IMR-90 (cell line): ENCODE data around the gene NLGN1. TPM values are rescaled to one million over a fixed set of nuclear protein-coding genes. Genes with fewer than 3 reads are reported as not detected.

Source experiments
- ATAC-seq: fragments of 200-7000 bp; cut with Tn5 transposase; 2 replicates; pipeline ENCODE4 v1.9.1; 2020; ENCODE audit warnings: low read depth, mild to moderate bottlenecking, moderate library complexity
- BruUV-seq: library from RNA; stranded (reverse); fragments of 400-500 nt; replicated peaks from 2 replicates; lab custom pipeline; 2021; lab: Mats Ljungman, UMichigan
- CTCF ChIA-PET: fragments of 300-600 bp; formaldehyde crosslinking; extraction: SDS; loops from one replicate; lab custom pipeline; 2021; ENCODE audit warnings: antibody characterized with exemption; lab: Yijun Ruan, JAX
- POLR2A ChIA-PET: fragments of 300-600 bp; sonication (Branson Sonifier 250); formaldehyde crosslinking; loops from one replicate; lab custom pipeline; 2022; ENCODE audit warnings: antibody characterized with exemption; ENCODE audit not compliant: unreplicated experiment; lab: Charles Lee
- DNase-seq: peaks from one replicate; pipeline ENCODE4 v3.0.0; 2013
- H2AFZ ChIP-seq: replicated peaks from 2 replicates; pipeline ENCODE3; 2013; ENCODE audit warnings: low read length, mild to moderate bottlenecking; ENCODE audit not compliant: poor library complexity
- H2AK5ac ChIP-seq: 2 replicates; pipeline ENCODE4 v1.6.1; 2013; ENCODE audit warnings: low read depth, low read length, inconsistent platforms
- H2AK9ac ChIP-seq: replicated peaks from 2 replicates; pipeline ENCODE3; 2013; ENCODE audit warnings: mild to moderate bottlenecking, low read depth, low read length, moderate library complexity; ENCODE audit not compliant: poor library complexity
- H2BK120ac ChIP-seq: 2 replicates; pipeline ENCODE4 v1.6.1; 2013; ENCODE audit warnings: low read depth, low read length, inconsistent platforms
- H2BK15ac ChIP-seq: 3 replicates; pipeline ENCODE4 v1.6.1; 2013; ENCODE audit warnings: low read depth, low read length, inconsistent platforms
- H2BK20ac ChIP-seq: 2 replicates; pipeline ENCODE4 v1.6.1; 2013; ENCODE audit warnings: low read depth, mild to moderate bottlenecking, inconsistent platforms, low read length, moderate library complexity
- H2BK5ac ChIP-seq: 2 replicates; pipeline ENCODE4 v1.6.1; 2013; ENCODE audit warnings: mild to moderate bottlenecking, low read depth, low read length, inconsistent platforms; ENCODE audit not compliant: poor library complexity, severe bottlenecking
- H3K14ac ChIP-seq: replicated peaks from 2 replicates; pipeline ENCODE4 v1.6.1; 2013; ENCODE audit warnings: low read depth, low read length, inconsistent platforms
- H3K18ac ChIP-seq: 2 replicates; pipeline ENCODE4 v1.6.1; 2013; ENCODE audit warnings: low read depth, low read length, control low read depth
- H3K23ac ChIP-seq: 2 replicates; pipeline ENCODE4 v1.6.1; 2013; ENCODE audit warnings: low read depth, low read length, inconsistent platforms
- H3K27ac ChIP-seq: 2 replicates; pipeline ENCODE4 v1.5.1; 2013; ENCODE audit warnings: mild to moderate bottlenecking, control low read depth, low read length; ENCODE audit not compliant: insufficient read depth
- H3K27me3 ChIP-seq: 2 replicates; pipeline ENCODE4 v1.6.1; 2013; ENCODE audit warnings: low read length; ENCODE audit not compliant: control insufficient read depth, insufficient read depth
- H3K36me3 ChIP-seq: 2 replicates; pipeline ENCODE4 v1.6.1; 2013; ENCODE audit warnings: low read length, mixed read lengths; ENCODE audit not compliant: control insufficient read depth, insufficient read depth
- H3K4ac ChIP-seq: 2 replicates; pipeline ENCODE4 v1.6.1; 2013; ENCODE audit warnings: low read depth, low read length, inconsistent platforms
- H3K4me1 ChIP-seq: 2 replicates; pipeline ENCODE4 v1.6.1; 2013; ENCODE audit warnings: low read length, mixed read lengths; ENCODE audit not compliant: control insufficient read depth, insufficient read depth
- H3K4me2 ChIP-seq: 2 replicates; pipeline ENCODE4 v1.6.1; 2013; ENCODE audit warnings: low read depth, mild to moderate bottlenecking, control low read depth, low read length, moderate library complexity
- H3K4me3 ChIP-seq: 2 replicates; pipeline ENCODE4 v1.5.1; 2013; ENCODE audit warnings: low read depth, mild to moderate bottlenecking, control low read depth, low read length, moderate library complexity; ENCODE audit not compliant: insufficient read depth
- H3K56ac ChIP-seq: 2 replicates; pipeline ENCODE4 v1.6.1; 2013; ENCODE audit warnings: low read length, inconsistent platforms; ENCODE audit not compliant: insufficient read depth; ENCODE audit errors: extremely low read depth
- H3K79me1 ChIP-seq, 2 experiments: 2 replicates each; pipeline ENCODE4 v1.6.1; 2013; ENCODE audit warnings: low read length in 2 of 2, inconsistent platforms in 1 of 2, low read depth in 1 of 2
- H3K9ac ChIP-seq: 2 replicates; pipeline ENCODE4 v1.6.1; 2013; ENCODE audit warnings: low read depth, low read length, control low read depth
- H3K9me1 ChIP-seq: 2 replicates; pipeline ENCODE4 v1.6.1; 2013; ENCODE audit warnings: low read length, inconsistent platforms; ENCODE audit not compliant: insufficient read depth
- H3K9me3 ChIP-seq: 2 replicates; pipeline ENCODE4 v1.6.1; 2013; ENCODE audit warnings: low read length; ENCODE audit not compliant: control insufficient read depth, insufficient read depth
- H4K20me1 ChIP-seq: 2 replicates; pipeline ENCODE4 v1.6.1; 2013; ENCODE audit warnings: low read length, inconsistent platforms; ENCODE audit not compliant: insufficient read depth
- H4K5ac ChIP-seq: 2 replicates; pipeline ENCODE4 v1.6.1; 2013; ENCODE audit warnings: mild to moderate bottlenecking, low read depth, low read length, control low read depth
- H4K8ac ChIP-seq, 2 experiments: 2 replicates each; pipeline ENCODE4 v1.6.1; 2013; ENCODE audit warnings: low read depth in 2 of 2, low read length in 2 of 2, control low read depth in 1 of 2, inconsistent platforms in 1 of 2
- H4K91ac ChIP-seq: 2 replicates; pipeline ENCODE4 v1.6.1; 2013; ENCODE audit warnings: low read depth, low read length, inconsistent platforms; ENCODE audit not compliant: insufficient read depth
- CEBPB ChIP-seq: IDR thresholded peaks from 2 replicates; pipeline ENCODE4 v1.6.1; 2012; ENCODE audit warnings: low read depth, low read length, improper control_type of control experiment
- MAZ ChIP-seq: IDR thresholded peaks from 2 replicates; pipeline ENCODE4 v1.6.1; 2012; ENCODE audit warnings: low read depth, mild to moderate bottlenecking, low read length, improper control_type of control experiment, moderate library complexity, borderline replicate concordance
- MXI1 ChIP-seq: IDR thresholded peaks from 2 replicates; pipeline ENCODE4 v1.6.1; 2012; ENCODE audit warnings: low read depth, mild to moderate bottlenecking, low read length, moderate library complexity, borderline replicate concordance
- WGBS, 2 experiments: methylation state at CpG; one replicate each; pipeline versions ENCODE4 v1.1.5 to v1.1.7; 2013; ENCODE audit warnings: missing lambda C conversion rate in 2 of 2; ENCODE audit not compliant: insufficient read length in 1 of 2; ENCODE audit errors: extremely low coverage in 2 of 2; 5-methylcytosine and 5-hydroxymethylcytosine counted together
- dilution Hi-C: fragments of 300-500 bp; cut with HindIII; formaldehyde crosslinking; loops from one replicate; pipeline ENCODE4 v1.14.3; 2018; ENCODE audit warnings: low sequenced_read_pairs; ENCODE audit not compliant: unreplicated experiment
- in situ Hi-C: fragments of 300-500 bp; cut with MboI; formaldehyde crosslinking; loops from 3 replicates; pipeline ENCODE4 v1.14.3; 2019; ENCODE audit warnings: low sequenced_read_pairs, inconsistent platforms, mixed read lengths
- intact Hi-C: fragments of 100-400 bp; cut with micrococcal nuclease; formaldehyde crosslinking; loops from 2 replicates; pipeline ENCODE4 v1.10.0; 2022
- polyA plus RNA-seq, 3 experiments: library from polyadenylated mRNA; depleted of rRNA; stranded (reverse); fragments of >200 nt; gene quantifications; 2 replicates each; pipeline ENCODE4 v1.2.3, GENCODE V29; 2012; ENCODE audit warnings: low replicate concordance in 1 of 3
- total RNA-seq: library from RNA; depleted of rRNA; stranded (reverse); fragments of >200 nt; gene quantifications from 2 replicates; pipeline ENCODE4 v1.2.3, GENCODE V29; 2012

The NLGN1 gene
- total and polyA plus RNA-seq, 2 of the 4 experiments (the other 2 are of a cell fraction), result 1.8 to 12.5 TPM

GRCh38 chr3:174335324-174335723, 937.8 kb downstream of the NLGN1 start:
- H3K4me2 ChIP-seq, result no peak overlapping the region
- in situ Hi-C loops, result no loop called here
- no peak for ATAC-seq

More at GRCh38 chr3:174335324-174335723, 937.8 kb downstream of the NLGN1 start:
- no peak overlapping the region for H2BK120ac ChIP-seq
- no peak overlapping the region for H2BK5ac ChIP-seq
- ChIA-PET POLR2A (no interaction called here), CTCF (interaction anchor here (0.7 kb wide), 1 partner anchor 11 kb away, joined by 3 read pairs; no protein-coding TSS in a partner anchor)
- dilution Hi-C loops, result no loop called here
- H2AFZ ChIP-seq, result no peak overlapping the region
- H3K14ac ChIP-seq, result no peak overlapping the region
- H3K79me1 ChIP-seq, result no peaks in the 10 kb centered on the region
- H3K23ac ChIP-seq, result no peak overlapping the region
- intact Hi-C loops, result no loop called here
- H3K9me3 ChIP-seq, result no peaks in the 10 kb centered on the region
- no peak for DNase-seq
- no CpG with 5 or more reads among the region's 1 CpG for WGBS, 2 experiments
- no peak overlapping the region for H2AK9ac ChIP-seq
- no peaks in the 10 kb centered on the region for H3K27me3 ChIP-seq
- no peaks in the 10 kb centered on the region for H3K9me1 ChIP-seq
- no peak overlapping the region for H3K27ac ChIP-seq
- no peak overlapping the region for H2BK20ac ChIP-seq
- no peak overlapping the region for H3K9ac ChIP-seq
- H4K8ac ChIP-seq, result no peak overlapping the region
- peak; percentile 84 for TF ChIP-seq CEBPB
- no peak for TF ChIP-seq MXI1
- no peak for TF ChIP-seq MAZ
- no peak overlapping the region for H3K4ac ChIP-seq
- no peak overlapping the region for H3K4me3 ChIP-seq
- BruUV-seq, result no TSS peak
- no peak overlapping the region for H3K56ac ChIP-seq
- H2AK5ac ChIP-seq, result no peak overlapping the region
- H4K91ac ChIP-seq, result no peak overlapping the region
- no peak overlapping the region for H2BK15ac ChIP-seq
- H4K20me1 ChIP-seq, result no peaks in the 10 kb centered on the region
- no peak overlapping the region for H3K18ac ChIP-seq
- no peaks in the 10 kb centered on the region for H3K4me1 ChIP-seq
- no peaks in the 10 kb centered on the region for H3K36me3 ChIP-seq
- no peak overlapping the region for H4K5ac ChIP-seq
